ENCODE results near the gene ZCCHC17.

Gene ZCCHC17

DNA sequence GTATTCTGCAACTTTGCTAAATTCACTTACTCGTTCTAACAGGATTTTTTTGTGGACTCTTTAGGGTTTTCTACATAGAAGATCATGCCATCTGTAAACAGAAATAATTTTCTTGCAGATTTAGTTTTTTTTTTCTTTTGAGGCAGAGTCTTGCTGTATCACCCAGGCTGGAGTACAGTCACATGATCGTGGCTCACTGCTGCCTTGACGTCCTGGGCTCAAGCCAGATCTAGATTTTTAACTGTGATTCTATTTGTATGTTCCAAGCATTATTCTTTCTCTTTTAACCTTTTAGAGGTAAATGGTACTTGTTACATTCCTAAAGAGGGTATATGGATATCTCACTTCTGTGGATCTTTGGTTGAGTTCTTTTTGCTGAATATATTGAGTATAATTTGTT is 57.5 kb downstream of the ZCCHC17 start:
- no peak overlapping the region for H3K4me2 ChIP-seq (ENCODE audit: insufficient read depth, low read length)
- H3K27me3 ChIP-seq (ENCODE audit: insufficient read depth, low read length, poor library complexity) = no peaks in the 10 kb centered on the region
- no peaks in the 10 kb centered on the region for H4K20me1 ChIP-seq (ENCODE audit: insufficient read depth, low read length)
- no peak overlapping the region for H3K27ac ChIP-seq (ENCODE audit: low read length)
- H3K79me2 ChIP-seq (ENCODE audit: insufficient read depth, low read length) = no peaks in the 10 kb centered on the region
- no peaks in the 10 kb centered on the region for H3K9me3 ChIP-seq (ENCODE audit: insufficient read depth, low read length, severe bottlenecking)
- TF ChIP-seq, protein P1, sequence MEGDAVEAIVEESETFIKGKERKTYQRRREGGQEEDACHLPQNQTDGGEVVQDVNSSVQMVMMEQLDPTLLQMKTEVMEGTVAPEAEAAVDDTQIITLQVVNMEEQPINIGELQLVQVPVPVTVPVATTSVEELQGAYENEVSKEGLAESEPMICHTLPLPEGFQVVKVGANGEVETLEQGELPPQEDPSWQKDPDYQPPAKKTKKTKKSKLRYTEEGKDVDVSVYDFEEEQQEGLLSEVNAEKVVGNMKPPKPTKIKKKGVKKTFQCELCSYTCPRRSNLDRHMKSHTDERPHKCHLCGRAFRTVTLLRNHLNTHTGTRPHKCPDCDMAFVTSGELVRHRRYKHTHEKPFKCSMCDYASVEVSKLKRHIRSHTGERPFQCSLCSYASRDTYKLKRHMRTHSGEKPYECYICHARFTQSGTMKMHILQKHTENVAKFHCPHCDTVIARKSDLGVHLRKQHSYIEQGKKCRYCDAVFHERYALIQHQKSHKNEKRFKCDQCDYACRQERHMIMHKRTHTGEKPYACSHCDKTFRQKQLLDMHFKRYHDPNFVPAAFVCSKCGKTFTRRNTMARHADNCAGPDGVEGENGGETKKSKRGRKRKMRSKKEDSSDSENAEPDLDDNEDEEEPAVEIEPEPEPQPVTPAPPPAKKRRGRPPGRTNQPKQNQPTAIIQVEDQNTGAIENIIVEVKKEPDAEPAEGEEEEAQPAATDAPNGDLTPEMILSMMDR (IDR thresholded peaks at IDR 0.05; ENCODE audit: borderline replicate concordance, extremely low read depth, low read length, poor library complexity, severe bottlenecking) = no peak
- no peak for TF ChIP-seq EZH2 (IDR thresholded peaks at IDR 0.05; ENCODE audit: borderline replicate concordance, low read depth, low read length, severe bottlenecking)
- no peak overlapping the region for H2AFZ ChIP-seq (ENCODE audit: low read depth, low read length)
- no peak for ATAC-seq (ENCODE audit: insufficient read depth, low read depth)
- H3K36me3 ChIP-seq (ENCODE audit: insufficient read depth, low read length) = peaks cover 40% of the 10 kb centered on the region; the same call in 1 of the 2 replicates
- H3K4me1 ChIP-seq (ENCODE audit: insufficient read depth, low read length) = no peaks in the 10 kb centered on the region
- H3K9ac ChIP-seq (ENCODE audit: low read depth, low read length) = no peak overlapping the region
- H3K4me3 ChIP-seq (ENCODE audit: low read depth in 1 of 2, low read length in 2 of 2) = no peak overlapping the region
- DNase-seq = no peak

- Histone ChIP-seq H3K9me3 (ENCODE audit: insufficient read depth, low read length, severe bottlenecking) (no peaks in the 10 kb centered on the region), H3K27me3 (ENCODE audit: insufficient read depth, low read length, poor library complexity) (no peaks in the 10 kb centered on the region), H4K20me1 (ENCODE audit: insufficient read depth, low read length) (no peaks in the 10 kb centered on the region), H3K79me2 (ENCODE audit: insufficient read depth, low read length) (no peaks in the 10 kb centered on the region), H3K4me2 (ENCODE audit: insufficient read depth, low read length) (no peak overlapping the region), H2AFZ (ENCODE audit: low read depth, low read length) (no peak overlapping the region), H3K4me1 (ENCODE audit: insufficient read depth, low read length) (no peaks in the 10 kb centered on the region), H3K36me3 (ENCODE audit: insufficient read depth, low read length) (peaks cover 36% of the 10 kb centered on the region; the same call in 1 of the 2 replicates), H3K4me3 (ENCODE audit: low read depth in 1 of 2, low read length in 2 of 2) (no peak overlapping the region), H3K27ac (ENCODE audit: low read length) (no peak overlapping the region), H3K9ac (ENCODE audit: low read depth, low read length) (no peak overlapping the region)
- no peak for DNase-seq
- TF ChIP-seq, protein P1 (IDR thresholded peaks at IDR 0.05; ENCODE audit: borderline replicate concordance, extremely low read depth, low read length, poor library complexity, severe bottlenecking) = no peak
- no peak for TF ChIP-seq EZH2 (IDR thresholded peaks at IDR 0.05; ENCODE audit: borderline replicate concordance, low read depth, low read length, severe bottlenecking)
- ATAC-seq (ENCODE audit: insufficient read depth, low read depth) = no peak
Observed at GRCh38 chr1:31356427-31356826, 59.6 kb downstream of the ZCCHC17 start.

- H3K4me2 ChIP-seq (ENCODE audit: insufficient read depth, low read length) = no peak overlapping the region
- H3K79me2 ChIP-seq (ENCODE audit: insufficient read depth, low read length) = no peaks in the 10 kb centered on the region
- DNase-seq (no peak), ATAC-seq (ENCODE audit: insufficient read depth, low read depth) (no peak)
- TF ChIP-seq EZH2 (IDR thresholded peaks at IDR 0.05; ENCODE audit: borderline replicate concordance, low read depth, low read length, severe bottlenecking) = no peak
- TF ChIP-seq, protein P1 (IDR thresholded peaks at IDR 0.05; ENCODE audit: borderline replicate concordance, extremely low read depth, low read length, poor library complexity, severe bottlenecking) = no peak
- no peak overlapping the region for H3K27ac ChIP-seq (ENCODE audit: low read length)
- H3K9ac ChIP-seq (ENCODE audit: low read depth, low read length) = no peak overlapping the region
- no peaks in the 10 kb centered on the region for H3K9me3 ChIP-seq (ENCODE audit: insufficient read depth, low read length, severe bottlenecking)
- no peak overlapping the region for H2AFZ ChIP-seq (ENCODE audit: low read depth, low read length)
- H3K4me3 ChIP-seq (ENCODE audit: low read depth in 1 of 2, low read length in 2 of 2) = no peak overlapping the region
- H3K36me3 ChIP-seq (ENCODE audit: insufficient read depth, low read length) = peaks cover 41% of the 10 kb centered on the region
- H3K4me1 ChIP-seq (ENCODE audit: insufficient read depth, low read length) = no peaks in the 10 kb centered on the region
- no peaks in the 10 kb centered on the region for H4K20me1 ChIP-seq (ENCODE audit: insufficient read depth, low read length)
- H3K27me3 ChIP-seq (ENCODE audit: insufficient read depth, low read length, poor library complexity) = no peaks in the 10 kb centered on the region
Observed at GRCh38 chr1:31361607-31362006, 64.8 kb downstream of the ZCCHC17 start.

DNA sequence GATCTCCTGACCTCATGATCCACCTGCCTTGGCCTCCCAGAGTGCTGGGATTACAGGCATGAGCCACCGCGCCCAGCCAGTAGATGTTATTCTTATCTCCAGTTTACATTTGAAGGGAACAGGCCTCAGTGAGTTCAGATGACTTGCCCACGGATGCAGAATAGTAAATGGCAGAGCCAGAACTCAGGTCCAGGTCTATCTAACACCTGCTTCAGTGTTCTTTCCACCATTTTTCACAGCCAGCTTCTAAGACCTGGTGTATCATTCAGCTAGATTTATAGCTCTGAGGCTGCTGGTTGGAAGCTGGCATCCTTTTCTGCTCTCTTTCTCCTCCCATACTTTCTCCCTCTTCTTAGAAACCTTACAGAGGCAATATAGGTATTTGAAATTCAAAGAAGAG is 65.2 kb downstream of the ZCCHC17 start:
- Histone ChIP-seq H2AFZ (ENCODE audit: low read depth, low read length) (no peak overlapping the region), H3K27me3 (ENCODE audit: insufficient read depth, low read length, poor library complexity) (no peaks in the 10 kb centered on the region), H4K20me1 (ENCODE audit: insufficient read depth, low read length) (no peaks in the 10 kb centered on the region), H3K4me2 (ENCODE audit: insufficient read depth, low read length) (no peak overlapping the region), H3K36me3 (ENCODE audit: insufficient read depth, low read length) (peaks cover 45% of the 10 kb centered on the region), H3K27ac (ENCODE audit: low read length) (no peak overlapping the region), H3K4me1 (ENCODE audit: insufficient read depth, low read length) (no peaks in the 10 kb centered on the region), H3K9me3 (ENCODE audit: insufficient read depth, low read length, severe bottlenecking) (no peaks in the 10 kb centered on the region), H3K9ac (ENCODE audit: low read depth, low read length) (no peak overlapping the region), H3K4me3 (ENCODE audit: low read depth in 1 of 2, low read length in 2 of 2) (no peak overlapping the region), H3K79me2 (ENCODE audit: insufficient read depth, low read length) (no peaks in the 10 kb centered on the region)
- no peak for TF ChIP-seq EZH2 (IDR thresholded peaks at IDR 0.05; ENCODE audit: borderline replicate concordance, low read depth, low read length, severe bottlenecking)
- TF ChIP-seq, protein P1 (IDR thresholded peaks at IDR 0.05; ENCODE audit: borderline replicate concordance, extremely low read depth, low read length, poor library complexity, severe bottlenecking) = no peak
- ATAC-seq (ENCODE audit: insufficient read depth, low read depth) = no peak
- DNase-seq = no peak
